HepG2 (cell line): Measurements from ENCODE around the gene KAZN. TPM values are rescaled to one million over a fixed set of nuclear protein-coding genes. Genes with fewer than 3 reads are reported as not detected.

Source experiments
- ARNT2 ChIP-seq: sonication (generic); formaldehyde crosslinking; IDR thresholded peaks from 2 replicates; pipeline ENCODE4 v1.8.0; 2022; ENCODE audit warnings: mild to moderate bottlenecking, low read depth, missing genetic modification reagents, moderate library complexity
- ARNTL ChIP-seq: sonication (generic); formaldehyde crosslinking; IDR thresholded peaks from 2 replicates; pipeline ENCODE4 v1.4.0; 2020; ENCODE audit warnings: mild to moderate bottlenecking, missing genetic modification reagents
- CENPT ChIP-seq: sonication (generic); formaldehyde crosslinking; IDR thresholded peaks from 2 replicates; pipeline ENCODE4 v1.8.0; 2022; ENCODE audit warnings: low read depth, mild to moderate bottlenecking, moderate library complexity, missing genetic modification reagents
- CREB1 ChIP-seq, 2 experiments: fragments of 450-650 bp in 1 of 2; IDR thresholded peaks; 2 replicates each; pipeline ENCODE4 v1.6.1; 2016 to 2017; ENCODE audit warnings: control low read depth in 1 of 2, mild to moderate bottlenecking in 1 of 2, missing compliant biosample characterization in 1 of 2, missing genetic modification characterization in 1 of 2
- ETV5 ChIP-seq: IDR thresholded peaks from 2 replicates; pipeline ENCODE4 v1.6.1; 2018; ENCODE audit warnings: missing biosample characterization, missing genetic modification reagents, inconsistent platforms, borderline replicate concordance
- HOXA5 ChIP-seq: sonication (generic); formaldehyde crosslinking; IDR thresholded peaks from 2 replicates; pipeline ENCODE4 v1.4.0; 2020; ENCODE audit warnings: missing genetic modification reagents
- HOXA9 ChIP-seq: sonication (generic); formaldehyde crosslinking; IDR thresholded peaks from 2 replicates; pipeline ENCODE4 v1.8.1; 2022; ENCODE audit warnings: missing genetic modification reagents, mild to moderate bottlenecking, moderate library complexity, borderline replicate concordance
- KMT2A ChIP-seq: sonication (generic); formaldehyde crosslinking; IDR thresholded peaks from 2 replicates; pipeline ENCODE4 v1.4.0; 2020; ENCODE audit warnings: missing genetic modification reagents
- NRL ChIP-seq: sonication (generic); formaldehyde crosslinking; IDR thresholded peaks from 2 replicates; pipeline ENCODE4 v1.5.0; 2020; ENCODE audit warnings: missing genetic modification reagents, mild to moderate bottlenecking, moderate library complexity, borderline replicate concordance
- PLRG1 ChIP-seq: fragments of 450-650 bp; conservative IDR thresholded peaks from 2 replicates; pipeline ENCODE4 v1.6.1; 2016
- U2AF1 ChIP-seq: fragments of 200-400 bp; formaldehyde crosslinking; optimal IDR thresholded peaks from 2 replicates; pipeline ENCODE3; 2017; ENCODE audit warnings: mild to moderate bottlenecking, low read depth, low read length
- ZNF256 ChIP-seq: sonication (generic); formaldehyde crosslinking; conservative IDR thresholded peaks from 2 replicates; pipeline ENCODE4 v1.4.0; 2020; ENCODE audit warnings: missing genetic modification reagents
- ZNF33B ChIP-seq: sonication (generic); formaldehyde crosslinking; IDR thresholded peaks from 2 replicates; pipeline ENCODE4 v1.5.1; 2020; ENCODE audit warnings: mild to moderate bottlenecking, missing genetic modification reagents
- ZNF451 ChIP-seq: sonication (generic); formaldehyde crosslinking; IDR thresholded peaks from 2 replicates; pipeline ENCODE4 v1.5.0; 2020; ENCODE audit warnings: mild to moderate bottlenecking, missing genetic modification reagents
- ZNF468 ChIP-seq: sonication (generic); formaldehyde crosslinking; IDR thresholded peaks from 2 replicates; pipeline ENCODE4 v1.8.0; 2022; ENCODE audit warnings: mild to moderate bottlenecking, moderate library complexity, missing genetic modification reagents
- ZNF703 ChIP-seq: sonication (generic); formaldehyde crosslinking; IDR thresholded peaks from 2 replicates; pipeline ENCODE4 v1.5.1; 2020; ENCODE audit warnings: missing genetic modification reagents, mild to moderate bottlenecking, moderate library complexity, borderline replicate concordance
- ZNF747 ChIP-seq: sonication (generic); formaldehyde crosslinking; IDR thresholded peaks from 2 replicates; pipeline ENCODE4 v1.8.1; 2023; ENCODE audit warnings: missing genetic modification reagents, mild to moderate bottlenecking, borderline replicate concordance
- polyA plus RNA-seq, 8 experiments: library from polyadenylated mRNA; depleted of rRNA in 3 of 8; stranded (reverse) in 7 of 8; unstranded in 1 of 8; fragments of >200 nt; fragmentation: Illumina TruSeq in 4 of 8; extraction: Trizol in 4 of 8; gene quantifications; 2 replicates each; pipeline versions ENCODE4 v1.2.1 to v1.2.3, GENCODE V29; 2011 to 2016; ENCODE audit warnings: low read depth in 4 of 8, missing spikeins in 1 of 8, mixed read lengths in 1 of 8; ENCODE audit not compliant: insufficient read depth in 1 of 8
- total RNA-seq, 5 experiments: library from RNA; depleted of rRNA; stranded (reverse); fragments of >200 nt; fragmentation: Illumina TruSeq; extraction: Trizol; gene quantifications; 2 replicates each; pipeline ENCODE4 v1.2.3, GENCODE V29; 2016; ENCODE audit warnings: low read depth in 1 of 5
- TF ChIP-seq, protein P1 (sequence below): sonication (generic); formaldehyde crosslinking; IDR thresholded peaks from 2 replicates; pipeline ENCODE4 v1.4.0; 2020; ENCODE audit warnings: missing genetic modification reagents, mild to moderate bottlenecking, borderline replicate concordance
- TF ChIP-seq, protein P2 (sequence below): sonication (generic); formaldehyde crosslinking; conservative IDR thresholded peaks from 2 replicates; pipeline ENCODE4 v1.4.0; 2020; ENCODE audit warnings: missing genetic modification reagents
- TF ChIP-seq, protein P3 (sequence below): sonication (generic); formaldehyde crosslinking; conservative IDR thresholded peaks from 2 replicates; pipeline ENCODE4 v1.8.0; 2022; ENCODE audit warnings: missing genetic modification reagents
- TF ChIP-seq, protein P4 (sequence below): sonication (generic); formaldehyde crosslinking; IDR thresholded peaks from 2 replicates; pipeline ENCODE4 v1.4.0; 2020; ENCODE audit warnings: missing genetic modification reagents

The KAZN gene
- total and polyA plus RNA-seq, 2 of the 13 experiments (the other 11 are each of a cell fraction or from before 2014, with no cell fraction given) = 10.4 to 13.5 TPM

DNA sequence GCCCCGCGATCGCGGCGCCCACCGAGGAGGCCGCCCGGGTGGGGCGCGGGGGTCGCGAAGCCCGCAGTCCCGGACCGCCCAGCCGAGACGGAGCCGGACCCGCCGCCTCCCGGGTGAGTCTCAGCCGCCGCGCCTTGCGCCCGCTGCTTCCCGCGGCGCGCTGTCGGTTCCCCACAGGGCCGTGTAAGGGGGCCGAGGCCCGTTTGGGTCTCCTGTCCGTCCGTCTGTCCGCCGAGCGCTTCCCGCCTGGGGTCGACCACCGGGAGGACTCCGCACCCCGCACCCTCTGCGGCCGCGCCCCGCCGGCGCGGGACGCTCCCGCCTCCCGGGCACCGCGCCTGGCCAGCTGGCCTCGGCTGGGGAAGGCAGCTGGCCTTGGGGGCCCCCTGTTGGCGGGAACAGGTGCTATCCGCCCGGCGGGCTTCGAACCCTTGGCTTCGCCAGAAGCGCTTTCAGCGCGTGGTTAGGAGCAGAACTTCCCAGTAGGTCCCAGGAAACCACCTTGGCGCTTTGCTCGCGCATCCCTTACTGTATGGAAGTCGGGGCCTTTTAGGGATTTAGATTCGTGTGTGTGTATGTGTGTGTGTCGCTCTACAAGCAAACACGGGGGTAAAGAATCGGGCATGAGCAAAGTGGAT lies 555.5 kb downstream of the KAZN start (continued):
- TF ChIP-seq, protein P1, sequence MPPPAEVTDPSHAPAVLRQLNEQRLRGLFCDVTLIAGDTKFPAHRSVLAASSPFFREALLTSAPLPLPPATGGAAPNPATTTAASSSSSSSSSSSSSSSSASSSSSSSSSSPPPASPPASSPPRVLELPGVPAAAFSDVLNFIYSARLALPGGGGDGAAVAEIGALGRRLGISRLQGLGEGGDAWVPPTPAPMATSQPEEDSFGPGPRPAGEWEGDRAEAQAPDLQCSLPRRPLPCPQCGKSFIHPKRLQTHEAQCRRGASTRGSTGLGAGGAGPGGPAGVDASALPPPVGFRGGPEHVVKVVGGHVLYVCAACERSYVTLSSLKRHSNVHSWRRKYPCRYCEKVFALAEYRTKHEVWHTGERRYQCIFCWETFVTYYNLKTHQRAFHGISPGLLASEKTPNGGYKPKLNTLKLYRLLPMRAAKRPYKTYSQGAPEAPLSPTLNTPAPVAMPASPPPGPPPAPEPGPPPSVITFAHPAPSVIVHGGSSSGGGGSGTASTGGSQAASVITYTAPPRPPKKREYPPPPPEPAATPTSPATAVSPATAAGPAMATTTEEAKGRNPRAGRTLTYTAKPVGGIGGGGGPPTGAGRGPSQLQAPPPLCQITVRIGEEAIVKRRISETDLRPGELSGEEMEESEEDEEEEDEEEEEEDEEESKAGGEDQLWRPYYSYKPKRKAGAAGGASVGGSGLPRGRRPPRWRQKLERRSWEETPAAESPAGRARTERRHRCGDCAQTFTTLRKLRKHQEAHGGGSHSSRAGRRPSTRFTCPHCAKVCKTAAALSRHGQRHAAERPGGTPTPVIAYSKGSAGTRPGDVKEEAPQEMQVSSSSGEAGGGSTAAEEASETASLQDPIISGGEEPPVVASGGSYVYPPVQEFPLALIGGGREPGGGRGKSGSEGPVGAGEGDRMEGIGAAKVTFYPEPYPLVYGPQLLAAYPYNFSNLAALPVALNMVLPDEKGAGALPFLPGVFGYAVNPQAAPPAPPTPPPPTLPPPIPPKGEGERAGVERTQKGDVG (CRISPR knock-in tag) = no peak
- TF ChIP-seq ZNF468 (CRISPR knock-in tag) (no peak), ETV5 (CRISPR knock-in tag) (no peak), HOXA9 (CRISPR knock-in tag) (no peak), ZNF256 (CRISPR knock-in tag) (0 out of 2 replicates have a peak, but pooled peaks have one; percentile 34), KMT2A (CRISPR knock-in tag) (peak; percentile 19; the same call in 1 of the 2 replicates), ARNT2 (CRISPR knock-in tag) (peak; percentile 66; the same call in 1 of the 2 replicates), CREB1 (IDR thresholded peaks at IDR 0.05) (no peak), CREB1 (CRISPR knock-in tag; IDR thresholded peaks at IDR 0.05) (no peak), NRL (CRISPR knock-in tag) (0 out of 2 replicates have a peak, but pooled peaks have one; percentile 5), HOXA5 (0 out of 2 replicates have a peak, but pooled peaks have one; percentile 20), ARNTL (0 out of 2 replicates have a peak, but pooled peaks have one; percentile 19), ZNF747 (CRISPR knock-in tag) (0 out of 2 replicates have a peak, but pooled peaks have one; percentile 18), ZNF33B (0 out of 2 replicates have a peak, but pooled peaks have one; percentile 13), ZNF451 (no peak), PLRG1 (no peak), CENPT (CRISPR knock-in tag) (no peak), ZNF703 (CRISPR knock-in tag) (0 out of 2 replicates have a peak, but pooled peaks have one; percentile 16), U2AF1 (peak; percentile 60)
- TF ChIP-seq, protein P2, sequence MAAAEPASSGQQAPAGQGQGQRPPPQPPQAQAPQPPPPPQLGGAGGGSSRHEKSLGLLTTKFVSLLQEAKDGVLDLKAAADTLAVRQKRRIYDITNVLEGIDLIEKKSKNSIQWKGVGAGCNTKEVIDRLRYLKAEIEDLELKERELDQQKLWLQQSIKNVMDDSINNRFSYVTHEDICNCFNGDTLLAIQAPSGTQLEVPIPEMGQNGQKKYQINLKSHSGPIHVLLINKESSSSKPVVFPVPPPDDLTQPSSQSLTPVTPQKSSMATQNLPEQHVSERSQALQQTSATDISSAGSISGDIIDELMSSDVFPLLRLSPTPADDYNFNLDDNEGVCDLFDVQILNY (CRISPR knock-in tag) = no peak
- TF ChIP-seq, protein P3, sequence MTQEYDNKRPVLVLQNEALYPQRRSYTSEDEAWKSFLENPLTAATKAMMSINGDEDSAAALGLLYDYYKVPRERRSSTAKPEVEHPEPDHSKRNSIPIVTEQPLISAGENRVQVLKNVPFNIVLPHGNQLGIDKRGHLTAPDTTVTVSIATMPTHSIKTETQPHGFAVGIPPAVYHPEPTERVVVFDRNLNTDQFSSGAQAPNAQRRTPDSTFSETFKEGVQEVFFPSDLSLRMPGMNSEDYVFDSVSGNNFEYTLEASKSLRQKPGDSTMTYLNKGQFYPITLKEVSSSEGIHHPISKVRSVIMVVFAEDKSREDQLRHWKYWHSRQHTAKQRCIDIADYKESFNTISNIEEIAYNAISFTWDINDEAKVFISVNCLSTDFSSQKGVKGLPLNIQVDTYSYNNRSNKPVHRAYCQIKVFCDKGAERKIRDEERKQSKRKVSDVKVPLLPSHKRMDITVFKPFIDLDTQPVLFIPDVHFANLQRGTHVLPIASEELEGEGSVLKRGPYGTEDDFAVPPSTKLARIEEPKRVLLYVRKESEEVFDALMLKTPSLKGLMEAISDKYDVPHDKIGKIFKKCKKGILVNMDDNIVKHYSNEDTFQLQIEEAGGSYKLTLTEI (CRISPR knock-in tag) = no peak
- TF ChIP-seq, protein P4, sequence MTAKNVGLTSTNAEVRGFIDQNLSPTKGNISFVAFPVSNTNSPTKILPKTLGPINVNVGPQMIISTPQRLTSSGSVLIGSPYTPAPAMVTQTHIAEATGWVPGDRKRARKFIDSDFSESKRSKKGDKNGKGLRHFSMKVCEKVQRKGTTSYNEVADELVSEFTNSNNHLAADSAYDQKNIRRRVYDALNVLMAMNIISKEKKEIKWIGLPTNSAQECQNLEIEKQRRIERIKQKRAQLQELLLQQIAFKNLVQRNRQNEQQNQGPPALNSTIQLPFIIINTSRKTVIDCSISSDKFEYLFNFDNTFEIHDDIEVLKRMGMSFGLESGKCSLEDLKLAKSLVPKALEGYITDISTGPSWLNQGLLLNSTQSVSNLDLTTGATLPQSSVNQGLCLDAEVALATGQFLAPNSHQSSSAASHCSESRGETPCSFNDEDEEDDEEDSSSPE (CRISPR knock-in tag) = peak; percentile 28; the same call in 1 of the 2 replicates
